HEK293 (cell line): Measurements from ENCODE around the gene RASSF10.

Experiments used
- CTCF ChIA-PET: fragments of 350-600 bp; formaldehyde crosslinking; extraction: SDS; loops from one replicate; lab custom pipeline; 2021; ENCODE audit warnings: antibody characterized with exemption; lab: Yijun Ruan, JAX
- POLR2A ChIA-PET: fragments of 300-600 bp; formaldehyde crosslinking; extraction: SDS; loops from one replicate; lab custom pipeline; 2020; ENCODE audit warnings: antibody characterized with exemption, inconsistent platforms; lab: Yijun Ruan, JAX
- H3K27ac ChIP-seq: fragments of 200-500 bp; sonication (Bioruptor generic); 2 replicates; pipeline ENCODE4 v1.5.1; 2014; ENCODE audit warnings: low read depth, low read length, control low read depth, inconsistent platforms; ENCODE audit errors: extremely low read depth
- H3K36me3 ChIP-seq, 2 experiments: fragments of 200-500 bp in 1 of 2; sonication (Bioruptor generic) in 1 of 2; 1 replicate in 1 of 2; 2 replicates in 1 of 2; pipeline ENCODE4 v1.5.1; 2014 to 2017; ENCODE audit warnings: inconsistent platforms in 2 of 2, low read length in 2 of 2; ENCODE audit not compliant: control insufficient read depth in 2 of 2, insufficient read depth in 1 of 2
- H3K4me1 ChIP-seq: fragments of 200-500 bp; sonication (Bioruptor generic); 2 replicates; pipeline ENCODE4 v1.5.1; 2014; ENCODE audit warnings: mild to moderate bottlenecking, low read length, inconsistent platforms; ENCODE audit not compliant: control insufficient read depth, insufficient read depth
- H3K4me3 ChIP-seq: 2 replicates; pipeline ENCODE4 v1.5.1; 2011; ENCODE audit warnings: low read depth, mild to moderate bottlenecking, control low read depth, low read length, moderate library complexity
- H3K9me3 ChIP-seq: fragments of 200-500 bp; sonication (Bioruptor generic); 2 replicates; pipeline ENCODE4 v1.5.1; 2014; ENCODE audit warnings: low read depth, low read length, inconsistent platforms; ENCODE audit not compliant: control insufficient read depth, insufficient read depth
- MYNN ChIP-seq: fragments of 450-650 bp; formaldehyde crosslinking; IDR thresholded peaks from 2 replicates; pipeline ENCODE4 v1.5.1; 2016; ENCODE audit warnings: missing biosample characterization, missing genetic modification characterization, borderline replicate concordance
- ZBTB1 ChIP-seq: fragments of 450-650 bp; formaldehyde crosslinking; IDR thresholded peaks from 2 replicates; pipeline ENCODE4 v1.5.1; 2016; ENCODE audit warnings: missing biosample characterization, missing genetic modification characterization
- ZFHX2 ChIP-seq: fragments of 450-650 bp; formaldehyde crosslinking; conservative IDR thresholded peaks from 2 replicates; pipeline ENCODE4 v1.5.1; 2016; ENCODE audit warnings: missing biosample characterization, missing genetic modification characterization
- ZFP41 ChIP-seq: fragments of 450-650 bp; formaldehyde crosslinking; IDR thresholded peaks from 2 replicates; pipeline ENCODE4 v1.5.1; 2016; ENCODE audit warnings: missing biosample characterization, missing genetic modification characterization, borderline replicate concordance
- ZNF132 ChIP-seq: fragments of 450-650 bp; formaldehyde crosslinking; IDR thresholded peaks from 2 replicates; pipeline ENCODE4 v1.5.1; 2017; ENCODE audit warnings: missing biosample characterization, missing genetic modification characterization, borderline replicate concordance
- ZNF19 ChIP-seq: fragments of 450-650 bp; formaldehyde crosslinking; IDR thresholded peaks from 2 replicates; pipeline ENCODE4; 2016; ENCODE audit warnings: missing biosample characterization, missing genetic modification characterization, low read depth
- ZNF366 ChIP-seq: fragments of 450-650 bp; formaldehyde crosslinking; conservative IDR thresholded peaks from 2 replicates; pipeline ENCODE4 v1.5.1; 2016; ENCODE audit warnings: missing biosample characterization, missing genetic modification characterization
- ZNF416 ChIP-seq: fragments of 450-650 bp; formaldehyde crosslinking; IDR thresholded peaks from 2 replicates; pipeline ENCODE4 v1.5.1; 2016; ENCODE audit warnings: missing biosample characterization, missing genetic modification characterization
- ZNF473 ChIP-seq: fragments of 450-650 bp; formaldehyde crosslinking; IDR thresholded peaks from 2 replicates; pipeline ENCODE4 v1.5.1; 2017; ENCODE audit warnings: missing biosample characterization, missing genetic modification characterization
- ZNF510 ChIP-seq: fragments of 450-650 bp; formaldehyde crosslinking; IDR thresholded peaks from 2 replicates; pipeline ENCODE4 v1.5.1; 2018; ENCODE audit warnings: mild to moderate bottlenecking, missing genetic modification characterization, missing biosample characterization; ENCODE audit not compliant: insufficient replicate concordance
- ZNF514 ChIP-seq: fragments of 450-650 bp; formaldehyde crosslinking; IDR thresholded peaks from 2 replicates; pipeline ENCODE4 v1.5.1; 2016; ENCODE audit warnings: missing biosample characterization, missing genetic modification characterization
- ZNF544 ChIP-seq: fragments of 450-650 bp; formaldehyde crosslinking; IDR thresholded peaks from 2 replicates; pipeline ENCODE4 v1.5.0; 2017; ENCODE audit warnings: missing biosample characterization, missing genetic modification characterization
- ZNF561 ChIP-seq: fragments of 450-650 bp; IDR thresholded peaks from 2 replicates; pipeline ENCODE4 v1.5.1; 2018; ENCODE audit warnings: missing biosample characterization, missing genetic modification characterization, borderline replicate concordance
- ZNF624 ChIP-seq: fragments of 450-650 bp; formaldehyde crosslinking; IDR thresholded peaks from 2 replicates; pipeline ENCODE4 v1.5.1; 2017; ENCODE audit warnings: missing biosample characterization, missing genetic modification characterization
- ZNF629 ChIP-seq: fragments of 450-650 bp; formaldehyde crosslinking; IDR thresholded peaks from 2 replicates; pipeline ENCODE4 v1.5.1; 2017; ENCODE audit warnings: missing biosample characterization, missing genetic modification characterization
- ZNF677 ChIP-seq: fragments of 450-650 bp; IDR thresholded peaks from 2 replicates; pipeline ENCODE4 v1.5.0; 2018; ENCODE audit warnings: missing biosample characterization, mild to moderate bottlenecking, missing genetic modification characterization, moderate library complexity
- TF ChIP-seq, protein P1 (sequence below): fragments of 450-650 bp; formaldehyde crosslinking; IDR thresholded peaks from 2 replicates; pipeline ENCODE4 v1.5.1; 2016; ENCODE audit warnings: missing biosample characterization, missing genetic modification characterization
- TF ChIP-seq, protein P2 (sequence below): fragments of 450-650 bp; formaldehyde crosslinking; IDR thresholded peaks from 2 replicates; pipeline ENCODE4 v1.5.1; 2017; ENCODE audit warnings: missing biosample characterization, missing genetic modification characterization
- TF ChIP-seq, protein P3 (sequence below): fragments of 450-650 bp; formaldehyde crosslinking; IDR thresholded peaks from 2 replicates; pipeline ENCODE4 v1.5.1; 2016; ENCODE audit warnings: missing biosample characterization, missing genetic modification characterization, borderline replicate concordance
- TF ChIP-seq, protein P4 (sequence below): fragments of 450-650 bp; formaldehyde crosslinking; IDR thresholded peaks from 2 replicates; pipeline ENCODE4 v1.5.1; 2016; ENCODE audit warnings: missing biosample characterization, missing genetic modification characterization
- TF ChIP-seq, protein P5 (sequence below): fragments of 450-650 bp; formaldehyde crosslinking; IDR thresholded peaks from 2 replicates; pipeline ENCODE4 v1.5.1; 2016; ENCODE audit warnings: missing biosample characterization, missing genetic modification characterization

RASSF10 gene

DNA sequence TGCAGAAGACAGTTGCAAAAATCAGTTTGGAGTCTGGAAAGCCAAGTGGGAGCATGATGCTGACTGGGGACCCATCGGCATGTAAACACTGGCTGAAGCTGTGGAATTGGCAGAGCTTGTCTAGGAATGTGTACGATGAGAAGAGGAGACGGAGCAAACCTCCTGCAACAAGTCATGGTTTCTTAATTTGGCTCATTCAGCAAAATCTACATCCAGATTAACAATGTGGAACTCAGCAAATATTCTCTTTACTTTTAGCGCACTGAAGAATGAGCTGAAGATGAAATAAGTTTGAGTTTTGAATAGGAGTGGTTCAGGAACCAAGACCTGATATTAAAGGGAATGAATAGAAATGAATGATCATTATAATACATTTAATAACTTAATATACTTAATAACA lies 26.6 kb downstream of the RASSF10 start:
- TF ChIP-seq ZNF629 (tag by site-specific recombination) (no peak), ZNF544 (tag by site-specific recombination) (no peak), ZNF366 (tag by site-specific recombination) (no peak), ZNF677 (tag by site-specific recombination) (no peak), ZNF132 (tag by site-specific recombination) (no peak), ZNF416 (tag by site-specific recombination) (no peak), ZNF514 (tag by site-specific recombination) (no peak), ZFP41 (tag by site-specific recombination) (no peak)
- TF ChIP-seq, protein P1, sequence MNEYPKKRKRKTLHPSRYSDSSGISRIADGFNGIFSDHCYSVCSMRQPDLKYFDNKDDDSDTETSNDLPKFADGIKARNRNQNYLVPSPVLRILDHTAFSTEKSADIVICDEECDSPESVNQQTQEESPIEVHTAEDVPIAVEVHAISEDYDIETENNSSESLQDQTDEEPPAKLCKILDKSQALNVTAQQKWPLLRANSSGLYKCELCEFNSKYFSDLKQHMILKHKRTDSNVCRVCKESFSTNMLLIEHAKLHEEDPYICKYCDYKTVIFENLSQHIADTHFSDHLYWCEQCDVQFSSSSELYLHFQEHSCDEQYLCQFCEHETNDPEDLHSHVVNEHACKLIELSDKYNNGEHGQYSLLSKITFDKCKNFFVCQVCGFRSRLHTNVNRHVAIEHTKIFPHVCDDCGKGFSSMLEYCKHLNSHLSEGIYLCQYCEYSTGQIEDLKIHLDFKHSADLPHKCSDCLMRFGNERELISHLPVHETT (tag by site-specific recombination): no peak
- Histone ChIP-seq H3K36me3 (no peaks in the 10 kb centered on the region), H3K27ac (no peak overlapping the region), H3K9me3 (no peaks in the 10 kb centered on the region), H3K4me3 (no peak overlapping the region), H3K4me1 (no peaks in the 10 kb centered on the region)
- ChIA-PET POLR2A (no interaction called here), CTCF (no interaction called here)

DNA sequence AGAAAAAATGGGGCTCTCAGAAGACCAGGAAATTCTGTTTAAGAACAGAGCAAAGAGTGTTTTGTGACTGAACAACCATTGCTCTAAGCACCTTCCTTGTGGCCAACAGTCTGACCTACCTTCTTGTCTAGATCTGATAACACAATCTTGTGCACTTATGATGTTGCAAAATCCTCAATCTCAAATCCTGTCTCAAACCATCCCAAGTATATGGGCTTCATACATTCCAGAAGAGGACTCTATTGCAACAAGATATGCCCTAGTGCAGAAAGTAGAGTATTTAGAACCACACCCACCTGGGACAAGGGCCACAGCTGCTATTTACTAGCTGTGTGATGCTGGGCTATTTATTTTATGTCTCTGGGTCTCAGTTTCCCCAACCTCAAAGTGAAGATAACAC lies 27.1 kb downstream of the RASSF10 start:
- ChIA-PET POLR2A (no interaction called here), CTCF (no interaction called here)
- TF ChIP-seq MYNN (tag by site-specific recombination): no peak
- TF ChIP-seq ZFHX2 (tag by site-specific recombination): no peak
- TF ChIP-seq, protein P2, sequence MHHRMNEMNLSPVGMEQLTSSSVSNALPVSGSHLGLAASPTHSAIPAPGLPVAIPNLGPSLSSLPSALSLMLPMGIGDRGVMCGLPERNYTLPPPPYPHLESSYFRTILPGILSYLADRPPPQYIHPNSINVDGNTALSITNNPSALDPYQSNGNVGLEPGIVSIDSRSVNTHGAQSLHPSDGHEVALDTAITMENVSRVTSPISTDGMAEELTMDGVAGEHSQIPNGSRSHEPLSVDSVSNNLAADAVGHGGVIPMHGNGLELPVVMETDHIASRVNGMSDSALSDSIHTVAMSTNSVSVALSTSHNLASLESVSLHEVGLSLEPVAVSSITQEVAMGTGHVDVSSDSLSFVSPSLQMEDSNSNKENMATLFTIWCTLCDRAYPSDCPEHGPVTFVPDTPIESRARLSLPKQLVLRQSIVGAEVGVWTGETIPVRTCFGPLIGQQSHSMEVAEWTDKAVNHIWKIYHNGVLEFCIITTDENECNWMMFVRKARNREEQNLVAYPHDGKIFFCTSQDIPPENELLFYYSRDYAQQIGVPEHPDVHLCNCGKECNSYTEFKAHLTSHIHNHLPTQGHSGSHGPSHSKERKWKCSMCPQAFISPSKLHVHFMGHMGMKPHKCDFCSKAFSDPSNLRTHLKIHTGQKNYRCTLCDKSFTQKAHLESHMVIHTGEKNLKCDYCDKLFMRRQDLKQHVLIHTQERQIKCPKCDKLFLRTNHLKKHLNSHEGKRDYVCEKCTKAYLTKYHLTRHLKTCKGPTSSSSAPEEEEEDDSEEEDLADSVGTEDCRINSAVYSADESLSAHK (tag by site-specific recombination): no peak
- no peak for TF ChIP-seq ZNF19 (tag by site-specific recombination)
- TF ChIP-seq, protein P3, sequence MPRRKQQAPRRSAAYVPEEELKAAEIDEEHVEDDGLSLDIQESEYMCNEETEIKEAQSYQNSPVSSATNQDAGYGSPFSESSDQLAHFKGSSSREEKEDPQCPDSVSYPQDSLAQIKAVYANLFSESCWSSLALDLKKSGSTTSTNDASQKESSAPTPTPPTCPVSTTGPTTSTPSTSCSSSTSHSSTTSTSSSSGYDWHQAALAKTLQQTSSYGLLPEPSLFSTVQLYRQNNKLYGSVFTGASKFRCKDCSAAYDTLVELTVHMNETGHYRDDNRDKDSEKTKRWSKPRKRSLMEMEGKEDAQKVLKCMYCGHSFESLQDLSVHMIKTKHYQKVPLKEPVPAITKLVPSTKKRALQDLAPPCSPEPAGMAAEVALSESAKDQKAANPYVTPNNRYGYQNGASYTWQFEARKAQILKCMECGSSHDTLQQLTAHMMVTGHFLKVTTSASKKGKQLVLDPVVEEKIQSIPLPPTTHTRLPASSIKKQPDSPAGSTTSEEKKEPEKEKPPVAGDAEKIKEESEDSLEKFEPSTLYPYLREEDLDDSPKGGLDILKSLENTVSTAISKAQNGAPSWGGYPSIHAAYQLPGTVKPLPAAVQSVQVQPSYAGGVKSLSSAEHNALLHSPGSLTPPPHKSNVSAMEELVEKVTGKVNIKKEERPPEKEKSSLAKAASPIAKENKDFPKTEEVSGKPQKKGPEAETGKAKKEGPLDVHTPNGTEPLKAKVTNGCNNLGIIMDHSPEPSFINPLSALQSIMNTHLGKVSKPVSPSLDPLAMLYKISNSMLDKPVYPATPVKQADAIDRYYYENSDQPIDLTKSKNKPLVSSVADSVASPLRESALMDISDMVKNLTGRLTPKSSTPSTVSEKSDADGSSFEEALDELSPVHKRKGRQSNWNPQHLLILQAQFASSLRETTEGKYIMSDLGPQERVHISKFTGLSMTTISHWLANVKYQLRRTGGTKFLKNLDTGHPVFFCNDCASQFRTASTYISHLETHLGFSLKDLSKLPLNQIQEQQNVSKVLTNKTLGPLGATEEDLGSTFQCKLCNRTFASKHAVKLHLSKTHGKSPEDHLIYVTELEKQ: no peak
- TF ChIP-seq, protein P4, sequence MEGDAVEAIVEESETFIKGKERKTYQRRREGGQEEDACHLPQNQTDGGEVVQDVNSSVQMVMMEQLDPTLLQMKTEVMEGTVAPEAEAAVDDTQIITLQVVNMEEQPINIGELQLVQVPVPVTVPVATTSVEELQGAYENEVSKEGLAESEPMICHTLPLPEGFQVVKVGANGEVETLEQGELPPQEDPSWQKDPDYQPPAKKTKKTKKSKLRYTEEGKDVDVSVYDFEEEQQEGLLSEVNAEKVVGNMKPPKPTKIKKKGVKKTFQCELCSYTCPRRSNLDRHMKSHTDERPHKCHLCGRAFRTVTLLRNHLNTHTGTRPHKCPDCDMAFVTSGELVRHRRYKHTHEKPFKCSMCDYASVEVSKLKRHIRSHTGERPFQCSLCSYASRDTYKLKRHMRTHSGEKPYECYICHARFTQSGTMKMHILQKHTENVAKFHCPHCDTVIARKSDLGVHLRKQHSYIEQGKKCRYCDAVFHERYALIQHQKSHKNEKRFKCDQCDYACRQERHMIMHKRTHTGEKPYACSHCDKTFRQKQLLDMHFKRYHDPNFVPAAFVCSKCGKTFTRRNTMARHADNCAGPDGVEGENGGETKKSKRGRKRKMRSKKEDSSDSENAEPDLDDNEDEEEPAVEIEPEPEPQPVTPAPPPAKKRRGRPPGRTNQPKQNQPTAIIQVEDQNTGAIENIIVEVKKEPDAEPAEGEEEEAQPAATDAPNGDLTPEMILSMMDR (tag by site-specific recombination): no peak
- TF ChIP-seq, protein P1 (tag by site-specific recombination): no peak
- TF ChIP-seq ZBTB1 (tag by site-specific recombination): no peak
- no peak for TF ChIP-seq ZNF561 (tag by site-specific recombination)
- TF ChIP-seq ZNF473 (tag by site-specific recombination): no peak
- TF ChIP-seq, protein P5, sequence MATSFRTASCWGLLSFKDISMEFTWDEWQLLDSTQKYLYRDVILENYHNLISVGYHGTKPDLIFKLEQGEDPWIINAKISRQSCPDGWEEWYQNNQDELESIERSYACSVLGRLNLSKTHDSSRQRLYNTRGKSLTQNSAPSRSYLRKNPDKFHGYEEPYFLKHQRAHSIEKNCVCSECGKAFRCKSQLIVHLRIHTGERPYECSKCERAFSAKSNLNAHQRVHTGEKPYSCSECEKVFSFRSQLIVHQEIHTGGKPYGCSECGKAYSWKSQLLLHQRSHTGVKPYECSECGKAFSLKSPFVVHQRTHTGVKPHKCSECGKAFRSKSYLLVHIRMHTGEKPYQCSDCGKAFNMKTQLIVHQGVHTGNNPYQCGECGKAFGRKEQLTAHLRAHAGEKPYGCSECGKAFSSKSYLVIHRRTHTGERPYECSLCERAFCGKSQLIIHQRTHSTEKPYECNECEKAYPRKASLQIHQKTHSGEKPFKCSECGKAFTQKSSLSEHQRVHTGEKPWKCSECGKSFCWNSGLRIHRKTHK: no peak
- no peak for TF ChIP-seq ZNF510 (tag by site-specific recombination)
- TF ChIP-seq ZNF624 (tag by site-specific recombination): no peak

More for the DNA sequence above, 27.1 kb downstream of the RASSF10 start:
- H3K4me1 ChIP-seq: no peaks in the 10 kb centered on the region
- H3K9me3 ChIP-seq: no peaks in the 10 kb centered on the region
- no peak overlapping the region for H3K27ac ChIP-seq
- no peak overlapping the region for H3K4me3 ChIP-seq
- no peaks in the 10 kb centered on the region for H3K36me3 ChIP-seq
